ENCODE results near the gene RASA1. TPM values are rescaled to one million over a fixed set of nuclear protein-coding genes. Genes with fewer than 3 reads are reported as not detected.

Gene RASA1
- total RNA-seq, 1 experiment from 2014 or later = 29.6 TPM

DNA sequence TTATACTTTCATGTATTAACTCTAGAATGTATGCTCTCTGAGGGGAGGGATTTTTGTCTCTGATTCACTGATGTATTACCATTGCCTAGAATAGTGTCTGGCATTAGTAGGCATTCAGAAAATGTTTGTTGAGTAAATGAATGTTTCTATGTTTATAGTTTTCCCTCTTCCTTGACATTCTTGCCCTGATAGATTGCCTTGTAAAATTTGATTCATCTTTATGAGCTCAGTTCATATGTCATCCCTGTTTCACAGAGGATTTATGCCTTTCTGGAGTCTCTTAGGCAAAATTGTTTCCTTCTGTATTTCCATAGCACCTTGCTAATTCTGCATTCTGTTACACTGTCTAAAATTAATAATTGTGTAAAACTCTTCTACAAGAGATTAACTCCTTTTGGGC, 72.3 kb downstream of the RASA1 start:
- H3K23me2 ChIP-seq (ENCODE audit: insufficient read length, low read depth, low read length, poor library complexity, severe bottlenecking) = no peaks in the 10 kb centered on the region
- no peak overlapping the region for H2BK15ac ChIP-seq (ENCODE audit: low read depth, low read length)
- H3K27me3 ChIP-seq (ENCODE audit: insufficient read depth, low read length) = no peaks in the 10 kb centered on the region
- Mint-ChIP-seq H3K27me3 (ENCODE audit: low read depth) (no peaks in the 10 kb centered on the region), H3K27ac (no peak overlapping the region), H3K36me3 (ENCODE audit: insufficient read depth in 1 of 3, low read depth in 3 of 3) (peaks cover 10 to 44% (median 36%) of the 10 kb centered on the region in 3 experiments), H3K4me3 (no peak overlapping the region), H3K9me3 (no peaks in the 10 kb centered on the region), H3K4me1 (no peaks in the 10 kb centered on the region)
- no peak overlapping the region for H2BK120ac ChIP-seq (ENCODE audit: low read depth, low read length, poor library complexity, severe bottlenecking)
- no peak overlapping the region for H4K91ac ChIP-seq (ENCODE audit: insufficient read length, low read depth, low read length)
- H3K4ac ChIP-seq (ENCODE audit: low read depth, low read length) = no peak overlapping the region
- no peak overlapping the region for H2AK5ac ChIP-seq (ENCODE audit: insufficient read length, low read length)
- H3K27ac ChIP-seq (ENCODE audit: insufficient read length, low read depth, low read length) = no peak overlapping the region
- H3K9me3 ChIP-seq (ENCODE audit: control insufficient read depth, low read depth, low read length) = no peaks in the 10 kb centered on the region
- no peak overlapping the region for H2BK5ac ChIP-seq (ENCODE audit: insufficient read length, low read length)
- no peak overlapping the region for H3K14ac ChIP-seq (ENCODE audit: insufficient read depth, low read length)
- H2AFZ ChIP-seq (ENCODE audit: low read length) = no peak overlapping the region
- no peak overlapping the region for H3K4me2 ChIP-seq (ENCODE audit: insufficient read depth, insufficient read length, low read length)
- H3K79me2 ChIP-seq (ENCODE audit: insufficient read depth, low read length) = no peaks in the 10 kb centered on the region
- H3K9ac ChIP-seq (ENCODE audit: extremely low read depth, insufficient read length, low read length) = no peak overlapping the region
- H3K56ac ChIP-seq (ENCODE audit: insufficient read length, low read depth, low read length) = no peak overlapping the region
- H2BK12ac ChIP-seq (ENCODE audit: insufficient read length, low read depth, low read length) = no peak overlapping the region
- H4K20me1 ChIP-seq (ENCODE audit: control insufficient read depth, insufficient read depth, insufficient read length) = no peaks in the 10 kb centered on the region
- H4K8ac ChIP-seq (replicated peaks; ENCODE audit: insufficient read length, low read depth, low read length) = no peak overlapping the region
- no peak overlapping the region for H3K23ac ChIP-seq (ENCODE audit: insufficient read length, low read depth, low read length)
- no peak overlapping the region for H2BK20ac ChIP-seq (ENCODE audit: low read depth, low read length, poor library complexity, severe bottlenecking)
- no peak overlapping the region for H4K5ac ChIP-seq (ENCODE audit: insufficient read length, low read depth, low read length)
- TF ChIP-seq, protein P1, sequence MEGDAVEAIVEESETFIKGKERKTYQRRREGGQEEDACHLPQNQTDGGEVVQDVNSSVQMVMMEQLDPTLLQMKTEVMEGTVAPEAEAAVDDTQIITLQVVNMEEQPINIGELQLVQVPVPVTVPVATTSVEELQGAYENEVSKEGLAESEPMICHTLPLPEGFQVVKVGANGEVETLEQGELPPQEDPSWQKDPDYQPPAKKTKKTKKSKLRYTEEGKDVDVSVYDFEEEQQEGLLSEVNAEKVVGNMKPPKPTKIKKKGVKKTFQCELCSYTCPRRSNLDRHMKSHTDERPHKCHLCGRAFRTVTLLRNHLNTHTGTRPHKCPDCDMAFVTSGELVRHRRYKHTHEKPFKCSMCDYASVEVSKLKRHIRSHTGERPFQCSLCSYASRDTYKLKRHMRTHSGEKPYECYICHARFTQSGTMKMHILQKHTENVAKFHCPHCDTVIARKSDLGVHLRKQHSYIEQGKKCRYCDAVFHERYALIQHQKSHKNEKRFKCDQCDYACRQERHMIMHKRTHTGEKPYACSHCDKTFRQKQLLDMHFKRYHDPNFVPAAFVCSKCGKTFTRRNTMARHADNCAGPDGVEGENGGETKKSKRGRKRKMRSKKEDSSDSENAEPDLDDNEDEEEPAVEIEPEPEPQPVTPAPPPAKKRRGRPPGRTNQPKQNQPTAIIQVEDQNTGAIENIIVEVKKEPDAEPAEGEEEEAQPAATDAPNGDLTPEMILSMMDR (conservative IDR thresholded peaks at IDR 0.05) = no peak
- no peak for DNase-seq
- no peaks in the 10 kb centered on the region for H3K79me1 ChIP-seq (ENCODE audit: insufficient read depth, low read depth, low read length, poor library complexity, severe bottlenecking)
- no peaks in the 10 kb centered on the region for H3K4me1 ChIP-seq (ENCODE audit: insufficient read depth, low read length)
- H3K18ac ChIP-seq (ENCODE audit: insufficient read length, low read depth, low read length) = no peak overlapping the region
- no peak overlapping the region for H3T11ph ChIP-seq (ENCODE audit: low read length)

All from H9 (cell line).